ENCODE measurements around the gene ANKRD23.

ANKRD23 gene

GRCh38 chr2:96832754-96833507 lies 10.9 kb downstream of the ANKRD23 start:
- Histone ChIP-seq H3K9ac (ENCODE audit: low read depth, low read length, poor library complexity) (peak overlapping the region; percentile 51), H3K9me3 (replicated peaks in 1 of 2; ENCODE audit: control insufficient read depth in 2 of 2, insufficient read depth in 1 of 2, low read depth in 1 of 2, low read length in 2 of 2) (no peaks in the 10 kb centered on the region), H3K4ac (ENCODE audit: low read length) (no peak overlapping the region), H3K14ac (ENCODE audit: low read length) (no peak overlapping the region), H3K36me3 (replicated peaks in 1 of 2; ENCODE audit: control insufficient read depth in 2 of 2, insufficient read depth in 2 of 2, low read length in 2 of 2) (peaks cover 29 to 90% of the 10 kb centered on the region in 2 donors), H2AFZ (ENCODE audit: low read length) (peak overlapping the region; percentile 62), H2BK5ac (ENCODE audit: low read length) (peak overlapping the region; percentile 30), H3K4me3 (ENCODE audit: low read length in 2 of 2) (no peak overlapping the region), H3K4me2 (ENCODE audit: insufficient read depth, low read length, poor library complexity, severe bottlenecking) (peak overlapping the region; percentile 54), H2BK12ac (ENCODE audit: low read length) (no peak overlapping the region), H3K18ac (ENCODE audit: low read length) (peak overlapping the region; percentile 88), H3K27me3 (ENCODE audit: control insufficient read depth in 3 of 3, insufficient read depth in 3 of 3, low read depth in 1 of 3, low read length in 3 of 3) (no peaks in the 10 kb centered on the region), H2BK120ac (ENCODE audit: low read depth, low read length) (no peak overlapping the region), H3K23ac (ENCODE audit: low read depth, low read length, poor library complexity) (no peak overlapping the region), H3K27ac (replicated peaks; ENCODE audit: low read length) (peak overlapping the region; percentile 82), H3K79me1 (ENCODE audit: low read depth, low read length) (no peaks in the 10 kb centered on the region), H3K4me1 (ENCODE audit: control insufficient read depth in 2 of 2, insufficient read depth in 1 of 2, low read depth in 1 of 2, low read length in 2 of 2) (peaks cover 4 to 16% of the 10 kb centered on the region in 2 donors), H4K8ac (ENCODE audit: low read depth, low read length) (no peak overlapping the region), H4K91ac (ENCODE audit: low read depth, low read length, poor library complexity) (no peak overlapping the region), H2BK15ac (ENCODE audit: low read length) (no peak overlapping the region), H2AK5ac (ENCODE audit: low read depth, low read length) (no peak overlapping the region)
- no CpG with 5 or more reads among the region's 18 CpGs for WGBS, 2 donors (ENCODE audit: extremely low coverage in 2 of 2, insufficient read length in 2 of 2, insufficient replicate concordance in 1 of 2)
- peak; percentile 86 for DNase-seq (ENCODE audit: low spot score)

GRCh38 chr2:96832408-96832753 lies 11.4 kb downstream of the ANKRD23 start:
- peaks cover 33 to 90% of the 10 kb centered on the region in 2 donors for H3K36me3 ChIP-seq (replicated peaks in 1 of 2; ENCODE audit: control insufficient read depth in 2 of 2, insufficient read depth in 2 of 2, low read length in 2 of 2)
- no CpG with 5 or more reads among the region's 11 CpGs for WGBS, 2 donors (ENCODE audit: extremely low coverage in 2 of 2, insufficient read length in 2 of 2, insufficient replicate concordance in 1 of 2)

DNA sequence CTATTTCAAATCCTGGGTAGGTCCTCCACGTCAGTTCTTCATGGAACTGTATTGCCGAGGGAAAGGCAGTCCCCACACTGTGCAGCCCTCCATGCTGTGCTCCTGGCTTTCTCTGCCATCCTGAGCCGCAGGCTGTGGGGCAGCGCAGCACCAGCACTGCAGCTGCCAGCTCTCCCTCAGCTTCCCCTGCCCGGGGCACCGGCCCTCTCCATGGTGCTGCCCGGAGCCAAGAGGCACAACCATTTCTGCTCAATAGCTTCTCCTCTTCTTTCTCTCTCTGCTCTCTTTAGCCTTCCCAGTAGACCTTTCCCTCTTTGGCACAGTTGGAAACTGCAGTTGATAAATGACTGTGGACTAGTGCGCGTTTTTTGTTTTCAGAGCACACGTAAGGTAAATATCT lies 12.1 kb downstream of the ANKRD23 start:
- H3K36me3 ChIP-seq (replicated peaks in 1 of 2; ENCODE audit: control insufficient read depth in 2 of 2, insufficient read depth in 2 of 2, low read length in 2 of 2) = peaks cover 35 to 89% of the 10 kb centered on the region in 2 donors
- H3K4me1 ChIP-seq (ENCODE audit: control insufficient read depth in 2 of 2, insufficient read depth in 1 of 2, low read depth in 1 of 2, low read length in 2 of 2) = peaks cover 4 to 16% of the 10 kb centered on the region in 2 donors
- peak overlapping the region; percentile 42 for H2AK5ac ChIP-seq (ENCODE audit: low read depth, low read length)
- H2BK15ac ChIP-seq (ENCODE audit: low read length) = peak overlapping the region; percentile 35
- no peak overlapping the region for H3K9ac ChIP-seq (ENCODE audit: low read depth, low read length, poor library complexity)
- H3K18ac ChIP-seq (ENCODE audit: low read length) = no peak overlapping the region
- H2BK12ac ChIP-seq (ENCODE audit: low read length) = no peak overlapping the region
- no peak overlapping the region for H3K4me3 ChIP-seq (ENCODE audit: low read length in 2 of 2)
- peak overlapping the region; percentile 82 for H3K27ac ChIP-seq (replicated peaks; ENCODE audit: low read length)
- H3K14ac ChIP-seq (ENCODE audit: low read length) = no peak overlapping the region
- H3K4me2 ChIP-seq (ENCODE audit: insufficient read depth, low read length, poor library complexity, severe bottlenecking) = no peak overlapping the region
- WGBS, 2 donors (ENCODE audit: extremely low coverage in 2 of 2, insufficient read length in 2 of 2, insufficient replicate concordance in 1 of 2) = no CpG with 5 or more reads among the region's 10 CpGs
- no peaks in the 10 kb centered on the region for H3K79me1 ChIP-seq (ENCODE audit: low read depth, low read length)
- H2BK5ac ChIP-seq (ENCODE audit: low read length) = peak overlapping the region; percentile 30
- H4K8ac ChIP-seq (ENCODE audit: low read depth, low read length) = no peak overlapping the region
- H3K9me3 ChIP-seq (replicated peaks in 1 of 2; ENCODE audit: control insufficient read depth in 2 of 2, insufficient read depth in 1 of 2, low read depth in 1 of 2, low read length in 2 of 2) = no peaks in the 10 kb centered on the region
- no peak for DNase-seq (ENCODE audit: low spot score)
- H3K4ac ChIP-seq (ENCODE audit: low read length) = no peak overlapping the region
- H3K23ac ChIP-seq (ENCODE audit: low read depth, low read length, poor library complexity) = no peak overlapping the region
- H2AFZ ChIP-seq (ENCODE audit: low read length) = no peak overlapping the region
- no peak overlapping the region for H2BK120ac ChIP-seq (ENCODE audit: low read depth, low read length)
- no peaks in the 10 kb centered on the region for H3K27me3 ChIP-seq (ENCODE audit: control insufficient read depth in 3 of 3, insufficient read depth in 3 of 3, low read depth in 1 of 3, low read length in 3 of 3)
- H4K91ac ChIP-seq (ENCODE audit: low read depth, low read length, poor library complexity) = no peak overlapping the region

More at GRCh38 chr2:96832408-96832753, 11.4 kb downstream of the ANKRD23 start:
- H3K14ac ChIP-seq (ENCODE audit: low read length) = no peak overlapping the region
- no peak overlapping the region for H3K23ac ChIP-seq (ENCODE audit: low read depth, low read length, poor library complexity)
- no peaks in the 10 kb centered on the region for H3K9me3 ChIP-seq (replicated peaks in 1 of 2; ENCODE audit: control insufficient read depth in 2 of 2, insufficient read depth in 1 of 2, low read depth in 1 of 2, low read length in 2 of 2)
- H2AK5ac ChIP-seq (ENCODE audit: low read depth, low read length) = peak overlapping the region; percentile 42
- no peak overlapping the region for H3K4me2 ChIP-seq (ENCODE audit: insufficient read depth, low read length, poor library complexity, severe bottlenecking)
- peak overlapping the region; percentile 88 for H3K18ac ChIP-seq (ENCODE audit: low read length)
- peak overlapping the region; percentile 30 for H2BK5ac ChIP-seq (ENCODE audit: low read length)
- H4K8ac ChIP-seq (ENCODE audit: low read depth, low read length) = no peak overlapping the region
- H2BK15ac ChIP-seq (ENCODE audit: low read length) = peak overlapping the region; percentile 35
- H2BK12ac ChIP-seq (ENCODE audit: low read length) = no peak overlapping the region
- H3K4ac ChIP-seq (ENCODE audit: low read length) = no peak overlapping the region
- H2AFZ ChIP-seq (ENCODE audit: low read length) = no peak overlapping the region
- peak overlapping the region; percentile 82 for H3K27ac ChIP-seq (replicated peaks; ENCODE audit: low read length)
- H3K27me3 ChIP-seq (ENCODE audit: control insufficient read depth in 3 of 3, insufficient read depth in 3 of 3, low read depth in 1 of 3, low read length in 3 of 3) = no peaks in the 10 kb centered on the region
- H3K79me1 ChIP-seq (ENCODE audit: low read depth, low read length) = no peaks in the 10 kb centered on the region
- no peak for DNase-seq (ENCODE audit: low spot score)
- peak overlapping the region; percentile 15 for H3K9ac ChIP-seq (ENCODE audit: low read depth, low read length, poor library complexity)
- no peak overlapping the region for H2BK120ac ChIP-seq (ENCODE audit: low read depth, low read length)
- no peak overlapping the region for H3K4me3 ChIP-seq (ENCODE audit: low read length in 2 of 2)
- H3K4me1 ChIP-seq (ENCODE audit: control insufficient read depth in 2 of 2, insufficient read depth in 1 of 2, low read depth in 1 of 2, low read length in 2 of 2) = peaks cover 4 to 16% of the 10 kb centered on the region in 2 donors
- no peak overlapping the region for H4K91ac ChIP-seq (ENCODE audit: low read depth, low read length, poor library complexity)

- H3K14ac ChIP-seq (ENCODE audit: low read length) = no peak overlapping the region
- H2AK5ac ChIP-seq (ENCODE audit: low read depth, low read length) = no peak overlapping the region
- no peak overlapping the region for H2BK15ac ChIP-seq (ENCODE audit: low read length)
- no peak overlapping the region for H3K18ac ChIP-seq (ENCODE audit: low read length)
- H3K9ac ChIP-seq (ENCODE audit: low read depth, low read length, poor library complexity) = no peak overlapping the region
- no peak overlapping the region for H2BK12ac ChIP-seq (ENCODE audit: low read length)
- no peak overlapping the region for H4K8ac ChIP-seq (ENCODE audit: low read depth, low read length)
- no peak overlapping the region for H2BK5ac ChIP-seq (ENCODE audit: low read length)
- DNase-seq (ENCODE audit: low spot score) = no peak
- H3K4ac ChIP-seq (ENCODE audit: low read length) = no peak overlapping the region
- H3K9me3 ChIP-seq (replicated peaks in 1 of 2; ENCODE audit: control insufficient read depth in 2 of 2, insufficient read depth in 1 of 2, low read depth in 1 of 2, low read length in 2 of 2) = no peaks in the 10 kb centered on the region
- H3K4me1 ChIP-seq (ENCODE audit: control insufficient read depth in 2 of 2, insufficient read depth in 1 of 2, low read depth in 1 of 2, low read length in 2 of 2) = peaks cover 4 to 16% of the 10 kb centered on the region in 2 donors
- no peak overlapping the region for H3K27ac ChIP-seq (replicated peaks; ENCODE audit: low read length)
- H3K4me3 ChIP-seq (ENCODE audit: low read length in 2 of 2) = no peak overlapping the region
- no peaks in the 10 kb centered on the region for H3K27me3 ChIP-seq (ENCODE audit: control insufficient read depth in 3 of 3, insufficient read depth in 3 of 3, low read depth in 1 of 3, low read length in 3 of 3)
- no peak overlapping the region for H2AFZ ChIP-seq (ENCODE audit: low read length)
- no peak overlapping the region for H3K4me2 ChIP-seq (ENCODE audit: insufficient read depth, low read length, poor library complexity, severe bottlenecking)
- no peak overlapping the region for H4K91ac ChIP-seq (ENCODE audit: low read depth, low read length, poor library complexity)
- H3K36me3 ChIP-seq (replicated peaks in 1 of 2; ENCODE audit: control insufficient read depth in 2 of 2, insufficient read depth in 2 of 2, low read length in 2 of 2) = peaks cover 43 to 96% of the 10 kb centered on the region in 2 donors
- H2BK120ac ChIP-seq (ENCODE audit: low read depth, low read length) = no peak overlapping the region
- no peak overlapping the region for H3K23ac ChIP-seq (ENCODE audit: low read depth, low read length, poor library complexity)
- peaks cover 2% of the 10 kb centered on the region for H3K79me1 ChIP-seq (ENCODE audit: low read depth, low read length)
- no CpG with 5 or more reads among the region's 5 CpGs for whole genome bisulfite sequencing, 2 donors (ENCODE audit: extremely low coverage in 2 of 2, insufficient read length in 2 of 2, insufficient replicate concordance in 1 of 2)
These were observed 13.7 kb downstream of the ANKRD23 start for GRCh38 chr2:96830044-96830562.

Data from neuronal stem cell (in vitro differentiated cells).